Keratinocyte (primary cell): Measurements from ENCODE around the gene NRM.

Source experiments
- EZH2 ChIP-seq: IDR thresholded peaks from one replicate; pipeline ENCODE4 v1.6.1; 2012; ENCODE audit warnings: inconsistent platforms, mild to moderate bottlenecking, low read length, moderate library complexity
- TF ChIP-seq, protein P1 (sequence below), 3 experiments: IDR thresholded peaks in 1 of 3; conservative IDR thresholded peaks in 1 of 3; optimal IDR thresholded peaks in 1 of 3; 2 replicates in 2 of 3; 3 replicates in 1 of 3; pipeline versions ENCODE3 to v1.5.1; 2011; ENCODE audit warnings: low read length in 3 of 3, mild to moderate bottlenecking in 3 of 3, moderate library complexity in 2 of 3, control low read depth in 1 of 3, inconsistent platforms in 1 of 3; ENCODE audit not compliant: insufficient read depth in 2 of 3; ENCODE audit errors: extremely low read depth in 1 of 3

GRCh38 chr6:30712441-30712945 is 21.7 kb upstream of the NRM start:
- TF ChIP-seq, protein P1, sequence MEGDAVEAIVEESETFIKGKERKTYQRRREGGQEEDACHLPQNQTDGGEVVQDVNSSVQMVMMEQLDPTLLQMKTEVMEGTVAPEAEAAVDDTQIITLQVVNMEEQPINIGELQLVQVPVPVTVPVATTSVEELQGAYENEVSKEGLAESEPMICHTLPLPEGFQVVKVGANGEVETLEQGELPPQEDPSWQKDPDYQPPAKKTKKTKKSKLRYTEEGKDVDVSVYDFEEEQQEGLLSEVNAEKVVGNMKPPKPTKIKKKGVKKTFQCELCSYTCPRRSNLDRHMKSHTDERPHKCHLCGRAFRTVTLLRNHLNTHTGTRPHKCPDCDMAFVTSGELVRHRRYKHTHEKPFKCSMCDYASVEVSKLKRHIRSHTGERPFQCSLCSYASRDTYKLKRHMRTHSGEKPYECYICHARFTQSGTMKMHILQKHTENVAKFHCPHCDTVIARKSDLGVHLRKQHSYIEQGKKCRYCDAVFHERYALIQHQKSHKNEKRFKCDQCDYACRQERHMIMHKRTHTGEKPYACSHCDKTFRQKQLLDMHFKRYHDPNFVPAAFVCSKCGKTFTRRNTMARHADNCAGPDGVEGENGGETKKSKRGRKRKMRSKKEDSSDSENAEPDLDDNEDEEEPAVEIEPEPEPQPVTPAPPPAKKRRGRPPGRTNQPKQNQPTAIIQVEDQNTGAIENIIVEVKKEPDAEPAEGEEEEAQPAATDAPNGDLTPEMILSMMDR (optimal IDR thresholded peaks at IDR 0.05 in 1 of 3, IDR thresholded peaks at IDR 0.05 in 1 of 3, conservative IDR thresholded peaks at IDR 0.05 in 1 of 3; ENCODE audit: extremely low read depth in 1 of 3, insufficient read depth in 2 of 3, low read length in 3 of 3): no peak
- TF ChIP-seq EZH2: no peak
